Fibroblast of peridontal ligament (primary cell): ENCODE results near the gene ARHGAP18.
"Not testable (repeated sequence)": the region's sequence is repeated elsewhere in the genome, so short reads cannot be mapped to it uniquely, and the experiment has no call there.

Experiments
- DNase-seq: peaks from one replicate; pipeline ENCODE4 v3.0.0-alpha.2; 2010; ENCODE audit errors: extremely low read depth

Gene ARHGAP18

DNA sequence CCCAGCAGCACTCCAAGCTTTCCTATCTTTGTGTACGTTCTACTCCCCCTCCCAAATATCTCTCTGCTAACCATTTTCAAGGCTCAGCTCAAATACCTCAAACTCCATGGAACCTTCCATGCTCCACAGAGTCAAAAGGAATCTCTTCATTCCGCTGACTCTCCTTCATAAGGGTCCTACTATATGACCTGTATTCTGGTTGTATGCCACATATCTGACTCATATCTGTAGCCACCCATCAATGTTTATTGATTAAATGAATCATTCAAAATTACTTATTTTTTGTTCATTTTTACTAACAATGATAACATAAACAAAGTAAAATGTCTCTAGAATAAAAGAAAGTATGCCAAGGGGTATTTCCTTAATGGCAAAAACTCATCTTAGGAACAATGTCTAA is 123.2 kb downstream of the ARHGAP18 start:
- peak; percentile 60 for DNase-seq

DNA sequence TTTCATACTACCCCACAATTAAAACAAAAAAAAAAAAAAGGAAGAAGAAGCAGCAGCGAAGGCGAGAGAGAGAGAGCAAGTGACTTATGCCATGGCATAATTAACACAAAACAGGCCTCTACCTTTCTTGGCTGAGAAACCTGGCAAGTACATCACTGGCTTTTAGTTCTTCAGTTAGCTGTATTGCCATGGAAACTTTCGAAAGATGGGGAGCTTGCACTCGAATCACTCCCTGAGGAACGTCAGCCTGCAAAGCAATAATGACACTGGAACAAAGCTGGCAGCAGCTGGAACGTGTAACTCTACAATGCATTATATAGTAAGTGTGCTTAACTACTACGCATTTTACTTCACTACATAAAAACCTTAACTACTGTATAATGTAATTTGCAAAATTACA is 126.1 kb downstream of the ARHGAP18 start:
- no peak for DNase-seq

DNA sequence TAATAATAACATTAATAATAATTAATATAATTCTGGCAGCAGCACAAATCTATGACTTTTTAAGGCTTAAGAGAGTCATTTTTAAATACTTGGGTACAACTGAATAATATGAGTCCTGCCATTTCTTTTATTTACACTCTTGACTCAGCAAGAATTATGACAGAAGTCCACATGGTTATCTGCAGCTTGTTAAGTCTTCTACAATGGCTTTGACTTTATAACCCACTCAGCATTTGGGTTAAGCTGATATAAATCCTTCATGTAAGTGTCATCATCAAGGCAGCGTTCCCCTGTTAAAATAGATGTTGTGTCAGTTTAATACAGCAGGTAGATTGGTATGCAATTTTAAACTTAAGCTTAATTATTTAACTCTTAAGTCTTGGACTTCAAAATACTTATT is 131.7 kb downstream of the ARHGAP18 start:
- DNase-seq = no peak

DNA sequence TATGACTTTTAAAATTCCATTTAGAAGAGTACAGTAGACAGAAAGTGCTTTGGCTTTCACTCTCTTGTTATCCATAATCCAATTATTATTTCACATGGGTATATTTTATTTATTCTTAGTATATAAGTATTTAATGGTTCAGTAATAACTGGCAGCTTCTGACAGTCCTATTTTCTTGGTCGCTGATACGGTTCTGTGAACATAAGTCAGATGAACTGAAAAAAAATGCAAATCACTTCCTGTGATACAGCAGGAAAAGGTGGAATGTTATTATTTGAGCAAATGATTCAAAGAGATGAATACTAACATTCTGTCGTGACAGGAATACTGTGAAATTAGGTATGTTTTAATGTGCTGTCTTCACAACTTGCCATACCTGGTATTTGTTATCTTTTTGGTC is 132.3 kb downstream of the ARHGAP18 start:
- DNase-seq = no peak

DNA sequence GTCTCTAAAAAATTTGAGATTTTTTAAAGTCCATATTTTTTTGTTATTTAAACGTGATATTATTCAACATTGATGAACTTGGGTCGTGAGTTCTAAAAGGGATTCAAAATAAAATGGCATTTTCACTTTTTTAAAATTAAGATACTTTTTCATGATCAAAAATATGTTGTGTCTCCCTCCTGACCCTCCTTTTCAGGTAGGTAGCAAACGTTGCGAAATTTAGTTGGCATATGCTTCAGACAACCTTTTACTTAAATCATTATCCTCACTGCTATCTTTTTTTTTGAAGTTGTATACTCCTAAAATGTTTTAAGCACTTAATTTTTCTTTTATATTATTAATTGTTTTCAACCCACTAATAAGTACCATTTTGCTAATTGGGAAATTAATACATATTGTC is 133.5 kb downstream of the ARHGAP18 start:
- DNase-seq = no peak

DNA sequence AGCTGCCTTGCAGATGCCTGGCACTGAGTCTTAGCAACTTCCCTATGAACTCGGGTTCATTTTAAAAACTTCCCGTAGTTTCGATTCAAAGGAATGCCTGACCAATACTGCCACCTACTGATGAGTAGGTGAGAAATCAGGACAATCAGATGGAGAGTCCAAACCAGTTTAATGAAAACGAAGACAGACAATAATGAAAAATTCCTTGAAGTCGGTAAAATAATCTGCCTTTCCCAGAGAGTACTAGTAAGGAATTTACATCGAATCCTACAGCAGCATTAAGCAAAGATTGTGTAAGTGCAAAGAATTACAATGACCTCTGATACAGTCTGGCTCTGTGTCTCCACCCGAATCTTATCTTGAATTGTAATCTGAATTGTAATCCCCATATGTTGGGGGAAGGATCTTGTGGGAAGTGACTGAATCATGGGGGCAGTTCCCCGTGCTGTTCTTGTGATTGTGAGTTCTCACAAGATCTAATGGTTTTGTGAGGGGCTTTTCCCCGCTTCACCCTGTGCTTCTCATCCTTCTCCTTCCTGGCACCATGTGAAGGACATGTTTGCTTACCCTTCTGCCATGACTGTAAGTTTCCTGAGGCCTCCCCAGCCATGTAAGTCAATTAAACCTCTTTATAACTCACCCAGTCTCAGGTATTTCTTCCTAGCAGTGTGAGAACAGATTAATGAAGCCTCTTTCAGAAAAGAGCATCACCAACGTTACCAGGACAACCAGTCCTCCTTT is 134.4 kb downstream of the ARHGAP18 start:
- DNase-seq = peak; percentile 79

DNA sequence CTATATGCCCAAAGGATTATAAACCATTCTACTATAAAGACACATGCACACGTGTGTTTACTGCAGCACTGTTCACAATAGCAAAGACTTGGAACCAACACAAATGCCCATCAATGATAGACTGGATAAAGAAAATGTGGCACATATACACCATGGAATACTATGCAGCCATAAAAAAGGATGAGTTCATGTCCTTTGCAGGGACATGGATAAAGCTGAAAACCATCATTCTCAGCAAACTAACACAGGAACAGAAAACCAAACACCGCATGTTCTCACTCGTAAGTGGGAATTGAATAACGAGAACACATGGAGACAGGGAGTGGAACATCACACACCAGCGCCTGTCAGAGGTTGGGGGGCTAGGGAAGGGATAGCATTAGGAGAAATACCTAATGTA is 135.4 kb downstream of the ARHGAP18 start:
- not testable (repeated sequence) for DNase-seq

DNA sequence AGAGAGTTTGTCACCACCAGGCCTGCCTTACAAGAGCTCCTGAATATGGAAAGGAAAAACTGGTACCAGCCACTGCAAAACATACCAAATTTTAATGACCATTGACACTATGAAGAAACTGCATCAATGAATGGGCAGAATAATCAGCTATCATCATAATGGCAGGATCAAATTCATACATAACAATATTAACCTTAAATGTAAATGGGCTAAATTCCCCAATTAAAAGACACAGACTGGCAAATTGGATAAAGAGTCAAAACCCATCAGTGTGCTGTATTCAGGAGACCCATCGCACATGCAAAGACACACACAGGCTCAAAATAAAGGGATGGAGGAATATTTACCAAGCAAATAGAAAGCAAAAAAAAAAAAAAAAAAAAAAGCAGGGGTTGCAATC is 139.0 kb downstream of the ARHGAP18 start:
- DNase-seq = not testable (repeated sequence)

DNA sequence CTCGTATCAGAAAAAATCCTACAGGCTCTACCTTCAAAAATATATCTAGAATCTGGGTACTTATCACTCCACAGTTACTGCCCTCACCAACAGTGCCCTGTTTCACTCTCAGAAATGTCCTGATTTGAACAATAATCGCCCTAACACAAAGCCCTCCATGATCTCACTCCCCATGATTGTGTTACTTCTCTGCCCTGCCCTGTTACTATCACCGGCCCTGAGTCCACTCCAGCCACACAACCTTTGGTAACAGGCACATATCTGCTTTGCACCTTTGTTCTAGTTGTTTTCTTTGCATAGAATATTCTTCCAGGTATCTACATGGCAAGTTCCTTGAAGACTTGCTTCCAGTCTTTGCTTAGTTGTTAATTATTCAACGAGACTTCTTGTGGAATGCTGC is 142.0 kb downstream of the ARHGAP18 start:
- no peak for DNase-seq

DNA sequence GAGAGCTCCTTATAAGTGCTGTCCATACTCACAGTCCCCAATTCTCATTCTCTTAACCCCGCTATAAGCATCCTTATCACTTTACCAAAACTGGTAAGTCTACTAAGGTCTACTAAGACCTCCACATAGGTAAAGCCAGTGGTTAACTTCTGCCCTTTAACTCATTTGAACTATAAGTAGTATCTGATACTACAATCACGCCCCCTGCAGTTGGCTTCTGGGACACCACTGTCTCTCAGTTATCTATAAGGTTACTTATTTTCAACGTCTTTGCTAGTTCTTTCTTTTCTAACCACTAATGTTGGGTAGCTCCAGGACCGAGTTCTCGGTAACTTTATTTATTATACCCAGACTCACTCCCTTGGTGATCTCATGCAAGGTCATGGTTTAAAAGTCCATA is 142.6 kb downstream of the ARHGAP18 start:
- peak; percentile 24 for DNase-seq

DNA sequence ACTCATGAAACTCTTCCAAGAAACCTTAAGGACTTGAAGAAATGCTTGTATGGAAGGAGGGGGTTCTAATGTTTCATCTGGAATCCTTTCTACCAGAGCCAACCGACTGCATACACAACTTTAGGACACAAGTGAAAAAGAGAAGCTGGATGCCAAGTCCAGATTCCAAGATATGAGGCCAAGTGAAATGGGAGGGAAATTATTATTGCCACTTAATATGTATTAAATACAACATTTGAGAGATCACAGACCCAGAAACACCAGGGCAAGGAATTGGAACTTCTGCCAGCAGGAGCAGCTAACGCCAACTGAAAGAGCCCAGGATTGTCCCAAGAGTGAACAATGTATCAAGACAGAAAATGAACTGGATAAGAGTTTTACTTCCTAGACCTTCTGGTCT is 144.2 kb downstream of the ARHGAP18 start:
- no peak for DNase-seq

DNA sequence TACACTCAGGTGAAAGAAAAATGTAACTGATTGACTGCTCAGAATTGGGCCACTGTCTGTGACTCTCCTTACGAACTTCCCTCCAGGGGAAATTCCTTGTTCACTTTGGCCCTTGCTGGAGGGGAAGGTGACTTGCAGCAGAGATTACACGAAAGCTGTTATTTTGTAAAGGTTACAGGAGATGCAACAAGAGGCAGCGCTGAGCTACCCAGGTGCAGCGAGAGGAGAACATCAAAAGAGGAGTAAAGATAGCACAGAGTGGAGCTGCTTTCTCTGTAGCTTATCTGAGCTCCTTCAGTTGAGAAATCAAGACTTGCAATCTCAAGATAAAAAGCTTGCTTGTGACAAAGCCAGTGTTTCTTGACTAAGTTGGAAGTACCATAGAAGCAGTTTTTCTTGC is 144.6 kb downstream of the ARHGAP18 start:
- DNase-seq = no peak

DNA sequence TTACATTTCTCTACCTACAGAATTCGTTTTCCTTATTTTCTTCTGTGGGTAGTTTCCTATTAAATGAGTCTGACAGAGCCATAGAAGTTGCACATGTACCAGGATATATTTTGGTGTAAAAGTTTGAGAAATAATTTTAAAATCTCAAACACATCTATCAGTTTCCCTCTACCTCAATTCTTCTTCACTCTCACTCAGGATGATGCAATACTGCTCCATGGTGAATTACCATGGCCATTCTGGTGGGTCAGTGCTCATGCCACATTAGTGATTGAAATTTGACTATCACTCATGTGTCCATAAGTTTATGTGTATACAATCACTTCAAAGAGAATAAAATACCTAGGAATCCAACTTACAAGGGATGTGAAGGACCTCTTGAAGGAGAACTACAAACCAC is 151.7 kb downstream of the ARHGAP18 start:
- DNase-seq = no peak

DNA sequence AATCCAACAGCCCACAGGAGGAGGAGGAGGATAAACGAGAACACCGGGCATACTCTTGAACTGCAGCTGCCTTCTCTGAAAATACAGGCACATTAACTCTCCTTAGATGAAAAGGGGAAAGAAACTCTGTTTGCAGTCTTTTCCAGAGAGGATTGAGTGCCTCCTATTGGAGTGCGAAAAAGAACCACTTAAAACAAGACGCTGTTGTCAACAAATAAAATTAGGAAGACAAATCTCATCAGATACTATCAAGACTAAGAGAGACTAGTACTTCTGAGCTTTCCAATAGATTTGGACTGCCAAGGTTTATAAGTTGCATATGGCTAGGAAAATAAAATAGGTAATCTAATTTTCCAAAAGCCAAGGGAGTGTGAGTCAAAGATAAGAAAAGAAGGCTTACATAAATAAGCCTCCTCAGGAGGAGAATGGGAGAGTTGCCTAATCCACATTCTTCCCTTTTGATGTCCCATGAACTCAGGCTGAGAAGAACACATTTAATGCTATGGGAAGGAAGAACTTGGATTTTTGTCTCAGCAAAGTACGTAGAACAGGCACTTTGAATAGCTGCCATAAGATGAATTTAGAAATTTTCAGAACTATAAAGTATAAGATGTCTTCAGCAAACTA is 154.7 kb downstream of the ARHGAP18 start:
- peak; percentile 59 for DNase-seq

DNA sequence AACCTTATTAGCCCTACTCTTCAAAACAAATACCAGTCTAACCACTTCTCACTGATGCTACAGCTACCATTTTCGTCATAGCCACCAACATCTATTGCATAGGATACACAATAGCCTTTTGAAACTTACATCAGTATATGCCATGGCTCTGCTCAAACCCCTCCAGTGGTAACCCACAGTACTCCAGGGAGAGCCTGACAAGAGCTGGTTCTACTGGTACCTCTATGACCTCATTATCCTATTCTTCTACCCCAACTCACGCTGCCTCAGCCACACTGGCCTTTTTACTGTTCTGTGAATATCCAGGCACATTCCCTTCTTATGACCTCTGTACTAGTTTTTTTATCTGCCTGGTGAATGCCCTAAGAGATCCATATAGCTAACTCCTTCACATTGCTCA is 157.6 kb downstream of the ARHGAP18 start:
- no peak for DNase-seq

DNA sequence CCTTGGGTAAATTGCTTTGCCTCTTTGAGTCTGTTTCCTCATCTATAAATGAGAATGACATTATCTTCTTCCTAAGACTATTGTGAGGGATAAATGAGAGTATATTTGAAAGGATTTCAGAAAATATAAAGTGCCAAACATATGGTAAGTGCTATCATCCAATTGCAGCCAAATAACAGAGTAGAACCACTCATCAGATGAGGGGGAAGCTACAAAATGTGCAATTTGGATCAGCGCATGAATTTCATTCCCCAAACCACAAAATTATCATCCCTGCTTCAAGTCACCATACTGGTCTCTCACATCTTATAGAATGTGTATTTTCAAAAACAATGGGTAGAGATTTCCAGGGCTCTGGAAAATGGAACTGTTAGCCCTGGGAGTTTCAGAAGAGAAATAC is 158.5 kb downstream of the ARHGAP18 start:
- no peak for DNase-seq

DNA sequence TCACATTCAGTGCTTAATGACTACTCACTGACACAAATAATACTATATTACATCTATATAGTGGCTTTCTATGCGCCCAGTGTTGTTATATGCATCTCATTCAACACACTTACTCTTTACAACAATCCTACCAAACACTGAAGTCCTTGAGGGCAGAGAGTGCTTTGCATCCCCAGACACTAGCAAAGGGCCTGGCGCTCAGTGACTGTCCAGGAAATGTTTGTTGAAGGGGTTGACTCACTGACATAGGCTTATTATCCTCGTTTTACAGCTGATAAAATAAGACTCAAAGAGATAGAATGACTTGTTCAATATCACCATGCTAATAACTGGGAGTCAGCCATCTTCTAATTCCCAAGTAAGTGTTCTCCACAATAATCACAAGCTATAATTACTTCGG is 163.3 kb downstream of the ARHGAP18 start:
- DNase-seq = no peak

DNA sequence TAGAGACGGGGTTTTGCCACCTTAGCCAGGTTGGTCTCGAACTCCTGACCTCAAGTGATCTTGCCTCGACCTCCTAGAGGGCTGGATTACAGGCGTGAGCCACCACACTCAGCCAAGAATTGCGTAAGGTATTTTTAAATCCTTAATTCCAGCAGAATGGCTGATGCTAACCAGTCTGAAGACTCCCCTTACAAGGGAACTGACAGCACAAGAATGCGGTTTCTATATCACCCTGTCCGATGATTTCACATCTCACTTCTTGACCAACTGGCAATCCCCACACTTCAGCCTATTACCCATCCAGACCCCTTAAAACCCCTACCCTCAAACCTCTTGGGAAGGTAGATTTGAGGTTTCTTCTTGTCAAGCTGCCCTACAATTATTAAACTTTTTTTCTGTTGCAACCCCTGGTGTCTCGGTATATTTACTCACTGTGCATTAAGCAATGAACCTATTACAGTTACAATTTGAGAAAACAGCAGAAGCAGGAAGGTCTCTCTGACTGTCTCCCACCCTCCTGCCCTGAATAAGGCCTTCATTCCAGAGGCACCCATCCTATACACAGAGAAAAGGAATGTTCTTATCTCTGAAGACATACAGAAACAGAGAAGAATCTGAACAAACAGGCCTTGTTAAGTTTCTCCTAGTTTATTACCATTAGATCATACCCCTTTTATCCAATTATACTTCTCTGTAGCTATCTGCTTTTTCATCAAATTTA is 164.9 kb downstream of the ARHGAP18 start:
- no peak for DNase-seq

DNA sequence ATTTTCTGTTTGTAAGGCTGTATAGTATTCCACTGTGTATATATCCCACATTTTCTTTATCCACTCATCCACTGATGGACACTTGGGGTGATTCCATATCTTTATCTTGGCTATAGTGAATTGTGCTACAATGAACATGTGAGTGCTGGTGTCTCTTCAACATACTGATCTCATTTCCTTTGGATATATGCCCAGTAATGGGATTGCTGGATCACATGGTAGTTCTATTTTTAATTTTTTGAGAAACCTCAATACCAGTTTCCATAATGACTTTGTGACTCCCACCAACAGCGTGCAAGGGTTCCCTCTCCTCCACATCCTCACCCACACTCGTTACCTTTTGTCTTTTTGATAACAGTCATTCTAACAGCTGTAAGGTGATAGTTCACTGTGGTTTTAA is 166.0 kb downstream of the ARHGAP18 start:
- peak; percentile 10 for DNase-seq

DNA sequence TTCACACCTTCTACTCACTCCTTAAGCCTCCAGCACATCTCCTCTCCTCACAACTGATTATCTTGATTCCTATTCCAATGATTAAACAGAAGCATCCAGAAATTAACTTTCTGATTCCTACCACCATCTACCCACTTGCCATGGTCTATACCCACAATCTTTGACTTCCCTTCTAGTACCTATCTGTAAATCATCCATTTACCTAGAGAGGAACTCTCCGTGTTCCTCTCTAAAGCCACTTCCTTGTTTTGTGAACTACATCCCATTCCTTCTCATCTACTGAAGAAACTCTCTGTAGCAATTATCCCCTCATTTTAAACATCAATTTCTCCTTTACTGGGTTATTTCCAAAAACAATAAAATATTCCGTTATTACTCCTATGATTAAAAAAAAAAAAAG is 167.3 kb downstream of the ARHGAP18 start:
- no peak for DNase-seq

DNA sequence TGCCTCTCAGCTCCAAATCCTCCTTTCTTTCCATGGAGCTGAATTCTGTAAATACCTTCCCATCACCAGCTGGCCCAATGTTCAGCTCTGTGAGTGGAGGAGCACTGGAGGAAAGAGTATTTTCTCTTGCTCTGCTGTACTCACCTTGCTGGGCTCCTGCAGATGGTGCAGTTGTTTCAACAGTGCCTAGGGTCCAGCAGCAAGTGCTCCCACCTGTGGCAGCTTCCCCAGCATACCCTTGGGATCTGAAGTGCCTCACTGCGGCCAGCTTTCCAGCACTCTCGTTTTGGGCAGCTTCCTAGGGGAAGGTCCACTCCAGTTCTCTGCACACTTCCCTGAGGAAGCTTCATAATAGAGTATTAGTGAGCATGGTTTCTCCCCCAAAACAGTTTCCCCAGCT is 170.9 kb downstream of the ARHGAP18 start:
- no peak for DNase-seq

DNA sequence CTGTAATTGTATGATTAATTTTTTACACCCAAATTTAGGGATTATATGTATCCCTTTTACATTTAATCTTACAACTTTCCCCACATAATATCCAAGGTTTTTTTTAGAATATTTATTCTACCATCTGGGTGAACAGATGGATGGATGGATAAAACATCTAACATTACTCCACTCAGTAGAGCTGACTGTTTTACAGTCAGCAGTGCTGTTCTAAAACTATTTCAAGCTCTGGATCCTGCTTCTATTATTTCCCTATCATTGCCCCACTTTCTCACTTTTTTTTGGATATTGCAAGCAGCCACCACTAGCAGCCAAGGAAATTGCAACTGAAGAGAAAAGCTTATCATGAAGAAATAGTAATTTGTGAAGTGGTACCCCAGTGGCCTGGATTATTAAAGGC is 173.7 kb downstream of the ARHGAP18 start:
- no peak for DNase-seq

DNA sequence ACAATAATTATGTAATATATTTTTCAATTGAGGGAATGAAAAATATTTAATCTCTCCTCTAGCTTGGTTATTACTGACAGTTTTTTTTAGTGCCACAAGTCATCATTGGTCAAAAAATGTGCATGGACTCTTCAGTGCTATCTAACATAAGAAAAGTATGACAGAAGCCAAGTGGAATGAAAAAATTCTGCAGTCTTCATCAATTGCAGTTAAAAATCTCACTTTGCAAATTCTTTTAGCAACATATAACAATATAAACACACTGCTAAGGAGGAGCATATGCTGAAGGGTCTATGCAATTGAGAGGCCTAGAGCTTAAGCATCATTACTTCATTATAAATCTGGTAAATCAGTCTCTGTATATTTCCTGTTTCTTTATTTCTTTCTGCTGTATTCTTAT is 175.1 kb downstream of the ARHGAP18 start:
- no peak for DNase-seq
